GM12891 (cell line): ENCODE results near the gene PTPN23.

Experiments
- POLR2A ChIP-seq: IDR thresholded peaks from 2 replicates; pipeline ENCODE4 v1.6.1; 2011; ENCODE audit warnings: low read depth, low read length, control low read depth
- POLR2AphosphoS5 ChIP-seq: IDR thresholded peaks from 2 replicates; pipeline ENCODE4 v1.6.1; 2011; ENCODE audit warnings: low read depth, low read length, control low read depth
- SPI1 ChIP-seq: IDR thresholded peaks from 2 replicates; pipeline ENCODE4 v1.6.1; 2011; ENCODE audit warnings: low read depth, low read length, control low read depth
- TAF1 ChIP-seq: IDR thresholded peaks from 2 replicates; pipeline ENCODE4 v1.6.1; 2011; ENCODE audit warnings: low read depth, low read length, control low read depth

DNA sequence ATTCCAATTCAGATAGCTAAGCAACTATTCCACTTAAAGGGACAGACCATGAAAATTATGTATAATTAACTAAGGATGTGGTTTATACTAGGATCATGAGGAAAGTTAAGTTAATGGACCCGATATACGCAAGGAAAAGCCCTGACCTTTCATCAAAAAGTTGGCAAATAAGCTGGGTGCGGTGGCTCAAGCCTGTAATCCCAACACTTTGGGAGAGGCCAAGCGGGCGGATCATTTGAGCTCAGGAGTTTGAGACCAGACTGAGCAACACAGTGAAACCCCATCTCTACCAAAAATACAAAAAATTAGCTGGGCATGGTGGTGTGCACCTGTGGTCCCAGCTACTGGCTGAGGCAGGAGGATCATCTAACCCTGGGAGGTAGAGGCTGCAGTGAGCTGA, 55.4 kb downstream of the PTPN23 start:
- no peak for TF ChIP-seq POLR2A
- no peak for TF ChIP-seq SPI1
- TF ChIP-seq TAF1 = no peak
- TF ChIP-seq POLR2AphosphoS5 = no peak
